Heart right ventricle (tissue), 16 donors: ENCODE results near the gene IRF5. TPM values are rescaled to one million over a fixed set of nuclear protein-coding genes. Genes with fewer than 3 reads are reported as not detected.
A peak's percentile ranks its signal among the peaks of the same experiment; 100 is the strongest.

Experiments used
- ATAC-seq, 8 donors: fragments of 200-7000 bp; cut with Tn5 transposase; one replicate each; pipeline ENCODE4 v1.9.1; 2020; ENCODE audit warnings: mild to moderate bottlenecking in 8 of 8, moderate library complexity in 8 of 8, moderate number of reproducible peaks in 1 of 8
- DNase-seq, 2 donors: peaks; one replicate each; pipeline ENCODE4 v3.0.0-alpha.2; 2020
- H3K27ac ChIP-seq, 10 donors: fragments of 200-600 bp; sonication (generic) in 2 of 10; one replicate each; pipeline versions ENCODE4 v1.5.0 to v1.8.0; 2020 to 2022; ENCODE audit warnings: mild to moderate bottlenecking in 3 of 10
- H3K27me3 ChIP-seq, 7 donors: fragments of 200-600 bp; one replicate each; pipeline ENCODE4 v1.8.0; 2021 to 2022; ENCODE audit warnings: mild to moderate bottlenecking in 2 of 7
- H3K36me3 ChIP-seq, 9 donors: fragments of 200-600 bp; sonication (generic) in 1 of 9; one replicate each; pipeline versions ENCODE4 v1.5.0 to v1.8.0; 2020 to 2022; ENCODE audit warnings: mild to moderate bottlenecking in 2 of 9
- H3K4me1 ChIP-seq, 9 donors: fragments of 200-600 bp; sonication (generic) in 1 of 9; one replicate each; pipeline versions ENCODE4 v1.5.0 to v1.8.0; 2020 to 2022; ENCODE audit warnings: mild to moderate bottlenecking in 4 of 9
- H3K4me3 ChIP-seq, 10 donors: fragments of 200-600 bp; sonication (generic) in 2 of 10; one replicate each; pipeline versions ENCODE4 v1.5.0 to v1.8.0; 2020 to 2022; ENCODE audit warnings: mild to moderate bottlenecking in 7 of 10, moderate library complexity in 2 of 10
- H3K9me3 ChIP-seq, 11 donors: fragments of 200-600 bp in 10 of 11; sonication (generic) in 2 of 11; one replicate each; pipeline versions ENCODE4 v1.5.0 to v1.8.0; 2013 to 2022; ENCODE audit warnings: mild to moderate bottlenecking in 2 of 11, control low read depth in 1 of 11, moderate library complexity in 1 of 11
- WGBS, 2 donors: extraction: QIAGEN DNeasy Blood & Tissue Kit; methylation state at CpG; one replicate each; pipeline ENCODE4 v1.1.7; 2013; ENCODE audit warnings: inconsistent platforms in 1 of 2; 5-methylcytosine and 5-hydroxymethylcytosine counted together
- intact Hi-C, 10 donors: fragments of 100-400 bp; cut with DNase I; formaldehyde crosslinking; loops; one replicate each; pipeline versions ENCODE4 v1.11.1 to v1.14.2; 2022
- polyA plus RNA-seq, 2 donors: library from polyadenylated mRNA; stranded (reverse); fragments of 200-250 nt; gene quantifications; one replicate each; pipeline ENCODE4 v1.2.3, GENCODE V29; 2013
- total RNA-seq, 10 donors: library from RNA; stranded (reverse); fragmentation: NEBNext Ultra II Directional in 3 of 10; extraction: Animal tissue kit (Norgen Biotek cat#: 25700) in 3 of 10; gene quantifications; one replicate each; pipeline versions ENCODE4 v1.2.1 to v1.2.4, GENCODE V29; 2021 to 2023
- TF ChIP-seq, protein P1 (sequence below), 9 donors: fragments of 200-600 bp; sonication (generic) in 2 of 9; IDR thresholded peaks; one replicate each; pipeline versions ENCODE4 v1.5.0 to v1.8.0; 2021 to 2022; ENCODE audit warnings: antibody characterized with exemption in 9 of 9, mild to moderate bottlenecking in 5 of 9, moderate library complexity in 1 of 9
- donor health status: Arrhythmogenic right ventricular cardiomyopathy.
- donor health status: ischemic (EF 13 %, LVEDD 7.1; RV severe dilation, severe dysfunction).
- donor health status: healthy with polysubstance abuse.
- donor health status: DM: no; HTN: yes; CAD: no.
- donor health status: DM: no; HTN: no; CAD: no.
- donor health status: ischemic (EF 25% LVEDD 6.9; RV normal size, moderate dysfunction).
- donor health status: ischemic (EF 25% LVEDD 5.7; RV mildly dilated, moderate dysfunction).
- donor health status: healthy.
- donor health status: DM: yes; HTN: yes; CAD: no.
- donor health status: Ischemic cardiomyopathy.
- donor health status: ischemic (EF 35%, LVEDD 5.7; RV mildly dilated, moderate dysfunction).
- donor health status: nonischemic (EF 11% LVEDD 7.7; RV severe dilation, severe dysfunction).
- donor health status: DM: yes; HTN: yes; CAD: no.
- donor health status: PGD.
- donor health status: ischemic (EF 29% LVEDD 5.4; RV normal size, mild dysfunction).
- donor health status: nonischemic (EF 23%, LVEDD 6.1; RV moderate dilation, normal function).

IRF5 gene
- total and polyA plus RNA-seq, 12 donors: 0.46 to 6.6 (median 1.5) TPM

DNA sequence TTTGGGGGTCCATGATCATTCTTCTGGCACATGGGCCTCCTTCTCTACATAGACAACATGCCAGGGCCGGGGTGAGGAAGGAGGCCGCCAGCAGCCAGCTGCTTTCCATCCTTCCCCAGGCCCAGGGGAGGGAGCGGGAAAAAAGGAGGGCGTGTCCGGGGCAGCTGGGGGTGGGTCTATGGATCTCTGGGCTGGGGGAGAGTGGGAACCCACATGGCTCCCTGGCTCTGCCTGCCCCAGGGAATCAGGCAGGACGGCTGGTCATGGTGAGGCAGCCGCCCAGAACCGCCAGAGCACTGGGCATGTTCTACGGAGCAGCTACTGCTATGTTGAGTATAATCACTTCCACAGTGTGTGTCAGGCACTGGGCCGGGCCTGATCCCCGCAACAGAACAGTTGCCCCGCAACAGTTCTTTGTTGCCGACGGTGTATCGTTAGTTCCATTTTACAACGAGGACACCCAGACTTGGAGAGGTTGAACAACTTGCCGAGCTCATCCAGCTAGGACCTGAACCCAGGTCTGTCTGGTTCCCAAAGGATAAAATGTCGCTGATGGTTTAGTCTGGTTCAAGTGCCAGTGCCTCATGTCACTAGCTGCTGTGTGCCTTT, 6.4 kb upstream of the IRF5 start:
- Histone ChIP-seq H3K27me3 (peaks cover 0 to 62% (median 16%) of the 10 kb centered on the region in 7 donors), H3K4me3 (no peak overlapping the region), H3K9me3 (no peaks in the 10 kb centered on the region), H3K27ac (no peak overlapping the region), H3K36me3 (no peaks in the 10 kb centered on the region), H3K4me1 (peaks cover 0 to 33% (median 0%) of the 10 kb centered on the region in 9 donors)
- WGBS, 2 donors: 91 to 94% methylated on average over 18 of the region's 18 CpGs
- TF ChIP-seq, protein P1, sequence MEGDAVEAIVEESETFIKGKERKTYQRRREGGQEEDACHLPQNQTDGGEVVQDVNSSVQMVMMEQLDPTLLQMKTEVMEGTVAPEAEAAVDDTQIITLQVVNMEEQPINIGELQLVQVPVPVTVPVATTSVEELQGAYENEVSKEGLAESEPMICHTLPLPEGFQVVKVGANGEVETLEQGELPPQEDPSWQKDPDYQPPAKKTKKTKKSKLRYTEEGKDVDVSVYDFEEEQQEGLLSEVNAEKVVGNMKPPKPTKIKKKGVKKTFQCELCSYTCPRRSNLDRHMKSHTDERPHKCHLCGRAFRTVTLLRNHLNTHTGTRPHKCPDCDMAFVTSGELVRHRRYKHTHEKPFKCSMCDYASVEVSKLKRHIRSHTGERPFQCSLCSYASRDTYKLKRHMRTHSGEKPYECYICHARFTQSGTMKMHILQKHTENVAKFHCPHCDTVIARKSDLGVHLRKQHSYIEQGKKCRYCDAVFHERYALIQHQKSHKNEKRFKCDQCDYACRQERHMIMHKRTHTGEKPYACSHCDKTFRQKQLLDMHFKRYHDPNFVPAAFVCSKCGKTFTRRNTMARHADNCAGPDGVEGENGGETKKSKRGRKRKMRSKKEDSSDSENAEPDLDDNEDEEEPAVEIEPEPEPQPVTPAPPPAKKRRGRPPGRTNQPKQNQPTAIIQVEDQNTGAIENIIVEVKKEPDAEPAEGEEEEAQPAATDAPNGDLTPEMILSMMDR (IDR thresholded peaks at IDR 0.05): no peak
- ATAC-seq: no peak
- DNase-seq: no peak
- intact Hi-C loops: no loop called here

DNA sequence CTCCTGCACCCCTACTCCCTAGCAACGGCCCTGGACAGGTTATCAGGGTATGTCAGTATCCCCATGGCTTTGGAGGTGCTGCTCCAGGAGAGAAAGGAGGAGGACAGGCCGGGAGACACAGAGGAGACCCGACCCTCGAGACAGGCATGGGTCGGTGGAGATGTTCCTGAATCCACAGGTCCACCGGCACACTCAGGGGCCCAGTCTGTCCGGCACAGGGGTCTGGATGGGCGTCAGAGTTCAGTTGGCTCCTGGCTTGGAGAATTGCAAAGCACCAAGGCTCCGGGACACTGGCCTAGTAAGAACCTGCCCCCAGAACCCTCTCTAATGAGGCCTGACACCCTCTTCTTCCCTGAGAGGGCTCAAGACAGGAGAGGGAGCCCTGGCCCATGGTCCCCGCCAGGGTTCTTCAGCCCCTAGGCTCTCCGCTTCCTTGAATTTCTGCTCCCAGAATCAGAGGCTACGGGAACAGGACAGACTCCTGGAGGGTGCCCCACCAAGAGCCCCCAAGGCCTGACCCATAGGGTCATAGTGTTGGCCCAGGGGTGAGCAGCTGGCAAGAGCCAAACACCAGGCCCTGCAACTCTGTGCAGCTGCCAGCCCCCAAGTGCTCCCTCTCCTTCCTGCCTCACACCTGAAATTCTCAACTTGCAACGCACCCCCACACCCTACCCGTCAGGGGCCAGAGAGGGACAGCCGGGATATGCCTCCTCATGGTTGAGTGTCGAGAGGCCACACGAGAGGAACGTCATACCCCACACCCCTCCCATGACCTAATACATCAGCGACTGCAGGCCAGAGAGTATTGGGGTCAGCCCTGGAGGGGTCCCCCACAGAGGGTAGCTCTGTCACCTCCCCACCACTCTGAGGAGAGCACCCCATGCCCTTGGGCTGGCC, 5.5 kb upstream of the IRF5 start:
- Histone ChIP-seq H3K36me3 (no peaks in the 10 kb centered on the region), H3K9me3 (no peaks in the 10 kb centered on the region), H3K4me3 (no peak overlapping the region), H3K27ac (peak overlapping the region in 1 of 10 donors; percentile 81), H3K27me3 (peaks cover 0 to 62% (median 19%) of the 10 kb centered on the region in 7 donors), H3K4me1 (peaks cover 0 to 38% (median 0%) of the 10 kb centered on the region in 9 donors)
- 89 to 94% methylated on average over 19 of the region's 19 CpGs for WGBS, 2 donors
- TF ChIP-seq, protein P1 (IDR thresholded peaks at IDR 0.05): no peak
- intact Hi-C loops: no loop called here
- DNase-seq (no peak), ATAC-seq (no peak)

DNA sequence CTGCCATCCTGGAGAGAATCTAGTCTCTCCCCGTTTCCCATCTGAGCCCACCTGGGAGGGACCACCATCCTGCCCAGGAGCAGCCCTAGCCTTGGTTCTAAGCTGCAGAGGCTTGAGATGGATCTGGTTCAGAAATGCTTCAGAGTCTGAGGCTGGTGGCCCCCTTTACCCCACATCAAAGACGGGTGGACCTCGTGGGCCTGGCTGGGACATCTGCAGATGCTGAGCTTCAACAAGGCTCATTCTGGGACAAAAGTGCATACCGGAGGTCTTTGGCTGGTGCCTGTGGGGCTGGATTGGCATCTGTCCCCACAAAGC, 4.9 kb upstream of the IRF5 start:
- Histone ChIP-seq H3K27ac (peak overlapping the region in 1 of 10 donors; percentile 81), H3K4me1 (peaks cover 0 to 43% (median 0%) of the 10 kb centered on the region in 9 donors), H3K9me3 (no peaks in the 10 kb centered on the region), H3K36me3 (no peaks in the 10 kb centered on the region), H3K27me3 (peaks cover 0 to 65% (median 25%) of the 10 kb centered on the region in 7 donors), H3K4me3 (no peak overlapping the region)
- TF ChIP-seq, protein P1 (IDR thresholded peaks at IDR 0.05): no peak
- WGBS, 2 donors: 74 to 75% methylated on average over 4 of the region's 4 CpGs
- ATAC-seq (no peak), DNase-seq (no peak)
- intact Hi-C loops: no loop called here

DNA sequence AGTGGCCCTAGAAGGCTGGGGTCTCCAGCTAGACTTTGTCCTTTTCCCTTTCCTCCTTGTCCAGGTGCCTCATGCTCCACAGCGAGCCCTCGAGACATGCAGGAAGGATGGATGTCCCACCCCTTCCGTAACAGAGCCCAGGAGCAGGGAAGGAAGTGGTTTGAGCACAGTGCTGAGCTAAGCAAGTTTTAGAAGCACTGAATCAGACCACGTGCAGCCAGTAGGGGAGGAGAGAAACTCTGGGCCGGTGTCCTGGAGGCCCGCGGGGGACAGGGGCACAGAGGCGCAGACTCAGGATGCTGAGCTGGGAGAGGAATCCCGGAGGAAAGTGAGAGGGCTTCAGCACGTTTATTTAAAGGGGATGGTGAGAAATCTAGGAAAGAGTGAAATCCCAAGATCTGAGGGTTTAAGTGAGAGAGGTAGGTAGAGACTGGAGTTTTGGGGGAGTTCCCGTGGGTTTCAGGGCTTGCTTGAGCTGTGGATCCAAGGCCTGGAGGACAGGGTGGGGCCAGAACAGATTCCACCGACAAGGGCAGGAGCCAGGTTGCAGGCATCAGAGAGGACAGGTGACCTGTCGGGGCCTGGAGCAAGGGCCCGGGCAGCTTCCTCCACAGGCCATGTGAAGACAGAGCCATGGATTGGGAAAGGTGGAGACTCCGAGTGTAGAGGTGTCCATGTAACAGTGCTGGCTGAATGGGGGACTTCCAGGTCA, 4.4 kb upstream of the IRF5 start:
- ATAC-seq (peak in 7 of 8 donors; percentile 39 to 70 (median 59)), DNase-seq (no peak)
- H3K27me3 ChIP-seq: peaks cover 0 to 70% (median 30%) of the 10 kb centered on the region in 7 donors
- H3K27ac ChIP-seq: peak overlapping the region in 1 of 10 donors; percentile 81
- intact Hi-C loops: no loop called here
- H3K4me1 ChIP-seq: peaks cover 0 to 47% (median 5%) of the 10 kb centered on the region in 9 donors
- TF ChIP-seq, protein P1 (IDR thresholded peaks at IDR 0.05): no peak
- peak overlapping the region in 1 of 10 donors; percentile 10 for H3K4me3 ChIP-seq
- 56 to 58% methylated on average over 15 of the region's 15 CpGs for WGBS, 2 donors
- no peaks in the 10 kb centered on the region for H3K9me3 ChIP-seq
- H3K36me3 ChIP-seq: no peaks in the 10 kb centered on the region
